ENCODE results near the gene SCARF2. TPM values are rescaled to one million over a fixed set of nuclear protein-coding genes. Genes with fewer than 3 reads are reported as not detected.

Gene SCARF2
- total RNA-seq, 4 donors from 2014 or later, result 1.1 to 6.9 (median 2.4) TPM

DNA sequence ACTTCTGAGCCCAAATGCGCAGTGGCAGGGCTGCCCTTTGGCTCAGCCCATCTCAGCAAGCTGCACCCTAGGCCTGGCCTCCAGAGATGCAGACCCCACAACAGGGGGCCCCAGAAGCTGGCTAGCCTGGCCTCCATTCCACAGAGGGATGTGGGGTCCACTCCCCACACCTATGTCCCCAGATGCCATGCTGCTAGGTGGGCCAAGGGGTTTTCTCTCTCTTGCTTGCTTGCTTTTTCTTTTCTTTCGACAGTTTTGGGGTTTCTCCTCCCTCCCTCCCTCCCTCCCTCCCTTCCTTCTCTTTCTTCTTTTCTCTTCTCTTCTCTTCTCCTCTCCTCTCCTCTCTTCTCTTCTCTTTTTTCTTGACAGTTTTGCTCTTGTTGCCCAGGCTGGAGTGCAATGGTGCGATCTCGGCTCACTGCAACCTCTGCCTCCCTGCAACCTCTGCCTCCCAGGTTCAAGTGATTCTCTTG, 9.6 kb downstream of the SCARF2 start:
- TF ChIP-seq, protein P1, sequence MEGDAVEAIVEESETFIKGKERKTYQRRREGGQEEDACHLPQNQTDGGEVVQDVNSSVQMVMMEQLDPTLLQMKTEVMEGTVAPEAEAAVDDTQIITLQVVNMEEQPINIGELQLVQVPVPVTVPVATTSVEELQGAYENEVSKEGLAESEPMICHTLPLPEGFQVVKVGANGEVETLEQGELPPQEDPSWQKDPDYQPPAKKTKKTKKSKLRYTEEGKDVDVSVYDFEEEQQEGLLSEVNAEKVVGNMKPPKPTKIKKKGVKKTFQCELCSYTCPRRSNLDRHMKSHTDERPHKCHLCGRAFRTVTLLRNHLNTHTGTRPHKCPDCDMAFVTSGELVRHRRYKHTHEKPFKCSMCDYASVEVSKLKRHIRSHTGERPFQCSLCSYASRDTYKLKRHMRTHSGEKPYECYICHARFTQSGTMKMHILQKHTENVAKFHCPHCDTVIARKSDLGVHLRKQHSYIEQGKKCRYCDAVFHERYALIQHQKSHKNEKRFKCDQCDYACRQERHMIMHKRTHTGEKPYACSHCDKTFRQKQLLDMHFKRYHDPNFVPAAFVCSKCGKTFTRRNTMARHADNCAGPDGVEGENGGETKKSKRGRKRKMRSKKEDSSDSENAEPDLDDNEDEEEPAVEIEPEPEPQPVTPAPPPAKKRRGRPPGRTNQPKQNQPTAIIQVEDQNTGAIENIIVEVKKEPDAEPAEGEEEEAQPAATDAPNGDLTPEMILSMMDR (IDR thresholded peaks at IDR 0.05), result no peak
- no peak for TF ChIP-seq POLR2A (IDR thresholded peaks at IDR 0.05)
- WGBS, 2 donors, result 97 to 98% methylated on average over 4 of the region's 4 CpGs
- intact Hi-C loops (cut with DNase I), result no loop called here
- Histone ChIP-seq H3K36me3 (peaks cover 0 to 32% (median 0%) of the 10 kb centered on the region in 3 donors), H3K27me3 (peaks cover 0 to 100% (median 2%) of the 10 kb centered on the region in 4 donors), H3K9me3 (no peaks in the 10 kb centered on the region), H3K4me3 (no peak overlapping the region), H3K4me1 (peaks cover 45 to 80% (median 47%) of the 10 kb centered on the region in 3 donors), H3K27ac (no peak overlapping the region)
- DNase-seq, result no peak

DNA sequence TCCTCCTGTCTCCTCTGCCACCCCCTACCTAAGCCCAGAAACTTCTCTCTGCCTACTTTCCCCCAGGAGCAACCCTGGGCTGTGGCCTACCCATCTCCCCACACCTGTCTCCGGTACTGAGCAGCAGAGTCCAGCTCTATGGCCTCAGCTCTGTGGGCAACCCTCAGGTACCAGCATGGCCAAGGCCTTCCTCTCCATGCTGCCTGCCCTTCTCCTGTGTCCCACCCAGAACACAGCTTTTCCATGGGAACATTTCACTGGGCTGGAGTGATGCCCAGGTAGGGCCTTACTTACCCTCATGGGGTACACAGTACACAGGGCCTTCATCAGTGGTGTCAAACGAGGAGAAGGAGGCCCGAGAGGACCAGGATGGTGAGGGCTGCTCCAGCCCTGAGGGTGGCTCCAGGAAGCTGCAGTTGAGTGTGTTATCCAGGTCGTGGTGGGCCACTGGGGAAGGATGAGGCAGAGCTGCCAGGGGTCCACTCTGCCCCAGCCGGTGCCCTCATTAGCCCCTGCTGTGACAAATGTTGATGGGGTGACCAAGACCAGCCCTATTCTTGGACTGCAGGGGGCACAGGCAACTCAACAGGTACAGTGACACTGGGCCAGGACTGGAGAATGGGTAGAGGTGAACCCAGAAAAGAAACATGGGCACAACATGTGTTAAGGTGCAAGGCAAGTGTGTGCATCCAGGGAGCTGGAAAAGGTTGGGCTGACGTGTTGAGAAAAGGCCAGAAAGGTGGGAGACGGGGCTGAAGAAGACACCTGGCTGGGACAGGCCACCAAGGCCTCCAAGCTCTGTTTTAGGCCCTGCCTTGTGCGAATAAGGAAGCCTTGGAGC, 10.3 kb downstream of the SCARF2 start:
- Histone ChIP-seq H3K36me3 (peaks cover 0 to 32% (median 0%) of the 10 kb centered on the region in 3 donors), H3K4me3 (no peak overlapping the region), H3K27me3 (peaks cover 0 to 98% (median 2%) of the 10 kb centered on the region in 4 donors), H3K4me1 (peaks cover 47 to 85% (median 49%) of the 10 kb centered on the region in 3 donors), H3K9me3 (no peaks in the 10 kb centered on the region), H3K27ac (no peak overlapping the region)
- no peak for DNase-seq
- 88 to 100% methylated on average over 5 to 6 of the region's 8 CpGs for WGBS, 2 donors
- intact Hi-C loops (cut with DNase I), result no loop called here
- no peak for TF ChIP-seq POLR2A (IDR thresholded peaks at IDR 0.05)
- TF ChIP-seq, protein P1 (IDR thresholded peaks at IDR 0.05), result no peak

DNA sequence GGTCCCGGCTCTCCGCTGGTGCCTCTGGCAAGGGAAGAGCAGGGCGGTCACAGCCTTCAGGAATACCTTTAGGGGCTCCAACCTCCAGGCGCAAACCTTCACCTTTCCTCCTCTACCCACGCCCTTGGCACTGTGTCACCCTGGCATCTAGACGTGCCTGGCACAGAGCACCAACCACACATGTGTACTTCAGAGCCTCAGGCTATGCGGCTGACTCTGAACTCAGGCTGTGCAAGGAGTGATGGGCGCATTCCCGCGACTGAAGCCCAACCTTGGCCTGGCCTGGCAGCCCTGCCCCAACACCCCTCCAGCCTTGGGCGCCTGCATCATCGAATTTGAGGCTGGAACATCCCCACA, 11.4 kb downstream of the SCARF2 start:
- intact Hi-C loops (cut with DNase I), result no loop called here
- WGBS, 2 donors, result 55% methylated on average over 6 of the region's 12 CpGs; no CpG with 5 or more reads in 1 of the 2 donors
- Histone ChIP-seq H3K4me3 (peak overlapping the region; percentile 20 to 60 (median 37)), H3K36me3 (peaks cover 0 to 32% (median 0%) of the 10 kb centered on the region in 3 donors), H3K27ac (no peak overlapping the region), H3K9me3 (no peaks in the 10 kb centered on the region), H3K27me3 (peaks cover 0 to 87% (median 0%) of the 10 kb centered on the region in 4 donors), H3K4me1 (peaks cover 42 to 75% (median 46%) of the 10 kb centered on the region in 3 donors)
- no peak for TF ChIP-seq POLR2A (IDR thresholded peaks at IDR 0.05)
- TF ChIP-seq, protein P1 (IDR thresholded peaks at IDR 0.05), result no peak
- DNase-seq, result no peak

DNA sequence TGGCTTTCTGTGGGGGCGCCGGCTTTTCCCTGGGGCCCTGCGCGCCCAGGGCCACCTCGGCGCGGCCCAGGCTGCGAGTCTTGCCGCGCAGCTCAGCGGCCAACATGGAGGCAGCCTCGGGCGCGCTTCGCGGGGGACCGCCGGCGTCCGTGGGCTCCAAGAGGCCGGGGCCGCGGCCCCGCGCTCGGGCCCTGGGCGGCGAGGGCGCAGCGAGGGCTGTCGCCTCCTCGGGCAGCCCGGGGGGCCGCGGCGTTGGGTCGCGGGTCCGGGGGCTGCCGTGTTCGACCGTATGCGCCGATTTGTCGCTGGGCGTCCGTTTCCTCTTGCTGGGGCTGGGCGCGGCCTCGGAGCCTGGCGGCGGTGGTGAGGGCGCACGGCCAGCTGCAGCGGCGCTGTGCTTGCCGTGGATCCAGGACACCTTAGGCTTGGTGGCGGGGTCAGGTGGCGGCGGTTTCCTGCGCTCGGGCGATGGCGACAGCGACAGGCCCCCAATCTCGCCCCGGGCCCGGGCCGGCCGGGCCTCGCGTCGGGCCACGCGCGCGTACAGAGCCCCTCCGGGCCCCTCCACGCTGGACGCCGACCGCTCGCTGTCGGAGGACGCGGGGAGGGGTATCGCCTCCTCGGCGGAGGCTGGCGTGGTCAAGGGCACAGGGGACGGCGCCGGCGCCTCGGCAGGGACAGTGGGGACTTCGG, 11.9 kb downstream of the SCARF2 start:
- intact Hi-C loops (cut with DNase I), result no loop called here
- WGBS, 2 donors, result 10% methylated on average over 4 of the region's 96 CpGs; no CpG with 5 or more reads in 1 of the 2 donors
- no peak for DNase-seq
- H3K9me3 ChIP-seq, result no peaks in the 10 kb centered on the region
- peaks cover 0 to 83% (median 0%) of the 10 kb centered on the region in 4 donors for H3K27me3 ChIP-seq
- no peak overlapping the region for H3K27ac ChIP-seq
- peak overlapping the region; percentile 20 to 60 (median 37) for H3K4me3 ChIP-seq
- TF ChIP-seq, protein P1 (IDR thresholded peaks at IDR 0.05), result no peak
- no peak for TF ChIP-seq POLR2A (IDR thresholded peaks at IDR 0.05)
- peaks cover 0 to 32% (median 0%) of the 10 kb centered on the region in 3 donors for H3K36me3 ChIP-seq
- H3K4me1 ChIP-seq, result peaks cover 36 to 69% (median 43%) of the 10 kb centered on the region in 3 donors

Measured in esophagus squamous epithelium (tissue), 5 donors.